ENCODE measurements around the gene HSDL2. TPM values are rescaled to one million over a fixed set of nuclear protein-coding genes. Genes with fewer than 3 reads are reported as not detected.
A peak's percentile ranks its signal among the peaks of the same experiment; 100 is the strongest.
"Not testable (repeated sequence)": the region's sequence is repeated elsewhere in the genome, so short reads cannot be mapped to it uniquely, and the experiment has no call there.

Gene HSDL2
- total and polyA plus RNA-seq, 11 donors = 54.0 to 241 (median 147) TPM

DNA sequence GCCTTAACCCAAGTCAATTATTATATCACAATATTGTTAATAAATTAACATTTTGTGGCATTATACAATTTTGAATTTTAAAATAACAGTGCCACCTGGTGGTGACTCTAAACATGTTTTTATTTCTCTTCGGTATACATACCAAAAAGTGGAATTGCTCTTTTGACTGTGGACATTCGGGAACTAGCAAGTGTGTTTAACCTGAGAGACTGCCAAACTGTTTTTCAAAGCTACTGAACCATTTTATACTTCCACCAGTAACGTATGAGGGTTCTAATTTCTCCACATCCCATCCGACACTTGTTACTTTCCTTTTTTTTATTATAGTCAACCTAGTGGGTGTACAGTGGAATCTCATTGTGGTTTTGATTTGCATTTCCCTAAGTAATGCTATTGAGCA, 18.3 kb upstream of the HSDL2 start:
- Histone ChIP-seq H3K36me3 (no peaks in the 10 kb centered on the region), H3K4me1 (no peaks in the 10 kb centered on the region), H3K9me3 (no peaks in the 10 kb centered on the region), H3K27ac (no peak overlapping the region), H3K4me3 (no peak overlapping the region), H3K27me3 (no peaks in the 10 kb centered on the region)
- peak in 1 of 4 donors; percentile 60 for ATAC-seq
- DNase-seq = no peak
- WGBS, 4 donors = 23 to 25% (median 23%) methylated on average over 4 of the region's 4 CpGs
- no peak for TF ChIP-seq POLR2A (IDR thresholded peaks at IDR 0.05)
- peak; percentile 44 to 73 (median 65) for TF ChIP-seq CTCF (IDR thresholded peaks at IDR 0.05)
- intact Hi-C loops (cut with DNase I) = loop anchor here (2.0 to 10.0 kb wide), 11 partner anchors 264 to 607 kb away; partner anchors contain the start of gene UGCG (in 1 of the 10)

DNA sequence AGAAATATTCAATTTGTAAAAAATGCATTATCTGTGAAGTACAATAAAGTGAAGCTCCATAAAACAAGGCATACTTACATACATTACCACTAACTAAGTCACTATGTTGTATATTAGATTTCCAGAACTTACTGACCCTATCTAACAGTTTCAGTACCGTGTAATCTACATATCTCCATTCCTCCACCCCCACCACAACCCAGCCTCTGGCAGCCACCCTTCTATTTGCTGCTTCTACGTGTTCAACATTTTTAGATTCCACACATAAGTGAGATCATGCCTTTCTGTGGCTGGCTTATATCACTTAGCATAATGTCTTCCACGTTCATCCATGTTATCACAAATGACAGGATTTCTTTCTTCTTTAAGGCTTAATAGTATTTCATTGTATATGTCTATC, 15.1 kb upstream of the HSDL2 start:
- no peak for ATAC-seq
- WGBS, 4 donors = 34 to 62% (median 51%) methylated on average over 3 of the region's 3 CpGs
- H3K27ac ChIP-seq = no peak overlapping the region
- intact Hi-C loops (cut with DNase I) = loop anchor here in 9 of 10 donors (5.0 to 10.0 kb wide), 8 partner anchors 267 to 610 kb away; partner anchors contain the start of gene UGCG (in 1 of the 9)
- H3K4me3 ChIP-seq = no peak overlapping the region
- no peaks in the 10 kb centered on the region for H3K36me3 ChIP-seq
- no peaks in the 10 kb centered on the region for H3K4me1 ChIP-seq
- peaks cover 0 to 23% (median 0%) of the 10 kb centered on the region in 12 donors for H3K9me3 ChIP-seq
- TF ChIP-seq POLR2A (IDR thresholded peaks at IDR 0.05) = no peak
- no peak for TF ChIP-seq CTCF (IDR thresholded peaks at IDR 0.05)
- no peaks in the 10 kb centered on the region for H3K27me3 ChIP-seq
- DNase-seq = no peak

DNA sequence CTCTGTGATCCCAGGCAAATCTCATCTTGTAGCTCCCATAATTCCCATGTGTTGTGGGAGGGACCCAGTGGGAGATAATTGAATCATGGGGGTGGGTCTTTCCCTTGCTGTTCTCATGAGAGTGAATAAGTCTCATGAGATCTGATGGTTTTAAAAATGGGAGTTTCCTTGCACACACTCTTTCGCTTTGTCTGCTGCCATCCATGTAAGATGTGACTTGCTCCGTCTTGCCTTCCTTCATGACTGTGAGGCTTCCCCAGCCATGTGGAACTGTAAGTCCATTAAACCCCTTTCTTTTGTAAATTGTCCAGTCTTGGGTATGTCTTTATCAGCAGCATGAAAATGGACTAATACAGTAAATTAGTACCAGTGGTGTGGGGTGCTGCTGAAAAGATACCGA, 14.7 kb upstream of the HSDL2 start:
- not testable (repeated sequence) for H3K4me1 ChIP-seq, H3K36me3 ChIP-seq, H3K4me3 ChIP-seq, ATAC-seq, DNase-seq, H3K27ac ChIP-seq, H3K27me3 ChIP-seq
- intact Hi-C loops (cut with DNase I) = loop anchor here in 6 of 10 donors (10.0 kb wide), 3 partner anchors 470 to 610 kb away; partner anchors contain the start of gene UGCG (in 1 of the 6)
- 95 to 100% (median 97%) methylated on average over 3 of the region's 3 CpGs for whole genome bisulfite sequencing, 4 donors
- peaks cover 0 to 26% (median 0%) of the 10 kb centered on the region in 12 donors for H3K9me3 ChIP-seq

DNA sequence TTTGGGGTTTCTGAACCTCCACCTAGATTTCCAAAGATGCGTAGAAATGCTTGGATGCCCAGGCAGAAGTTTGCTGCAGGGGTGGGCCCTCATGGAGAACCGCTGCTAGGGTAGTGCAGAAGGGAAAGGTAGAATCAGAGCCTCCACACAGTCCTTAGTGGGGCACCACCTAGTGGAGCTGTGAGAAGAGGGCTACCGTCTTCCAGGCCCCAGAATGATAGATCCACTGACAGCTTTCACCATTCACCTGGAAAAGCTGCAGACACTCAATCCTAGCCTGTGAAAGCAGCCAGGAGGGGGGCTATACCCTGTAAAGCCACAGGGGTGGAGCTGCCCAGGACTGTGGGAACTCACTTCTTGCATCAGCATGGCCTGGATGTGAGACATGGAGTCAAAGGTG, 13.3 kb upstream of the HSDL2 start:
- Histone ChIP-seq H3K4me3 (no peak overlapping the region), H3K4me1 (no peaks in the 10 kb centered on the region), H3K9me3 (peaks cover 0 to 26% (median 0%) of the 10 kb centered on the region in 12 donors), H3K27ac (no peak overlapping the region), H3K36me3 (no peaks in the 10 kb centered on the region), H3K27me3 (no peaks in the 10 kb centered on the region)
- TF ChIP-seq POLR2A (IDR thresholded peaks at IDR 0.05) = no peak
- peak in 1 of 12 donors; percentile 8 for TF ChIP-seq CTCF (IDR thresholded peaks at IDR 0.05)
- no peak for ATAC-seq
- 75 to 86% (median 80%) methylated on average over 3 of the region's 3 CpGs for WGBS, 4 donors
- no peak for DNase-seq
- intact Hi-C loops (cut with DNase I) = loop anchor here in 6 of 10 donors (10.0 kb wide), 3 partner anchors 472 to 612 kb away; partner anchors contain the start of gene UGCG (in 1 of the 6)

- peaks cover 0 to 26% (median 0%) of the 10 kb centered on the region in 12 donors for H3K9me3 ChIP-seq
- no peak for DNase-seq
- no peaks in the 10 kb centered on the region for H3K4me1 ChIP-seq
- no peak overlapping the region for H3K27ac ChIP-seq
- no peaks in the 10 kb centered on the region for H3K36me3 ChIP-seq
- no peak for ATAC-seq
- H3K27me3 ChIP-seq = no peaks in the 10 kb centered on the region
- TF ChIP-seq POLR2A (IDR thresholded peaks at IDR 0.05) (no peak), CTCF (IDR thresholded peaks at IDR 0.05) (no peak)
- intact Hi-C loops (cut with DNase I) = loop anchor here in 6 of 10 donors (10.0 kb wide), 3 partner anchors 473 to 613 kb away; partner anchors contain the start of gene UGCG (in 1 of the 6)
- H3K4me3 ChIP-seq = no peak overlapping the region
Measured at GRCh38 chr9:112367465-112367864, 12.4 kb upstream of the HSDL2 start.

Data from heart left ventricle (tissue), 16 donors.